HEK293T (cell line): ENCODE results near the gene ELF3.
"Not testable (repeated sequence)": the region's sequence is repeated elsewhere in the genome, so short reads cannot be mapped to it uniquely, and the experiment has no call there.

Source experiments
- CTCF ChIA-PET: fragments of 350-600 bp; formaldehyde crosslinking; extraction: SDS; loops from one replicate; lab custom pipeline; 2021; ENCODE audit warnings: antibody characterized with exemption, inconsistent platforms; lab: Yijun Ruan, JAX
- POLR2A ChIA-PET: fragments of 350-600 bp; formaldehyde crosslinking; extraction: SDS; loops from one replicate; lab custom pipeline; 2020; ENCODE audit warnings: antibody characterized with exemption, inconsistent platforms; lab: Yijun Ruan, JAX
- DNase-seq: peaks from one replicate; pipeline ENCODE4 v3.0.0; 2012; ENCODE audit warnings: mixed read lengths; ENCODE audit errors: extremely low spot score
- ARNT ChIP-seq: fragments of 450-650 bp; IDR thresholded peaks from 2 replicates; pipeline ENCODE4 v1.6.1; 2017; ENCODE audit warnings: mild to moderate bottlenecking
- BHLHE40 ChIP-seq: fragments of 450-650 bp; IDR thresholded peaks from 2 replicates; pipeline ENCODE4 v1.6.1; 2016; ENCODE audit warnings: mild to moderate bottlenecking, moderate library complexity, borderline replicate concordance
- CTBP1 ChIP-seq: fragments of 450-650 bp; IDR thresholded peaks from 2 replicates; pipeline ENCODE4 v1.6.1; 2016; ENCODE audit warnings: borderline replicate concordance
- FOXA1 ChIP-seq: fragments of 450-650 bp; IDR thresholded peaks from 2 replicates; pipeline ENCODE4 v1.6.1; 2016; ENCODE audit warnings: mild to moderate bottlenecking
- FOXK2 ChIP-seq: fragments of 450-650 bp; IDR thresholded peaks from 2 replicates; pipeline ENCODE4 v1.6.1; 2016; ENCODE audit warnings: mild to moderate bottlenecking
- FOXM1 ChIP-seq: fragments of 450-650 bp; IDR thresholded peaks from 2 replicates; pipeline ENCODE4 v1.6.1; 2017; ENCODE audit warnings: mild to moderate bottlenecking, borderline replicate concordance
- HDGF ChIP-seq: fragments of 450-650 bp; IDR thresholded peaks from 2 replicates; pipeline ENCODE4 v1.6.1; 2017; ENCODE audit warnings: antibody characterized with exemption, borderline replicate concordance
- L3MBTL2 ChIP-seq: fragments of 450-650 bp; conservative IDR thresholded peaks from 2 replicates; pipeline ENCODE4 v1.6.1; 2016; ENCODE audit warnings: mild to moderate bottlenecking
- LEF1 ChIP-seq: fragments of 450-650 bp; IDR thresholded peaks from 2 replicates; pipeline ENCODE4 v1.6.1; 2017; ENCODE audit warnings: mild to moderate bottlenecking, borderline replicate concordance
- NFRKB ChIP-seq: fragments of 450-650 bp; IDR thresholded peaks from 2 replicates; pipeline ENCODE4 v1.6.1; 2016; ENCODE audit warnings: mild to moderate bottlenecking, moderate library complexity
- SP1 ChIP-seq: fragments of 450-650 bp; IDR thresholded peaks from 2 replicates; pipeline ENCODE4 v1.6.1; 2017
- TARDBP ChIP-seq: fragments of 450-650 bp; IDR thresholded peaks from 2 replicates; pipeline ENCODE4 v1.6.1; 2016
- ZNF384 ChIP-seq: fragments of 450-650 bp; IDR thresholded peaks from 2 replicates; pipeline ENCODE4 v1.6.1; 2016
- TF ChIP-seq, protein P1 (sequence below): fragments of 450-650 bp; IDR thresholded peaks from 2 replicates; pipeline ENCODE4 v1.6.1; 2016

The ELF3 gene

DNA sequence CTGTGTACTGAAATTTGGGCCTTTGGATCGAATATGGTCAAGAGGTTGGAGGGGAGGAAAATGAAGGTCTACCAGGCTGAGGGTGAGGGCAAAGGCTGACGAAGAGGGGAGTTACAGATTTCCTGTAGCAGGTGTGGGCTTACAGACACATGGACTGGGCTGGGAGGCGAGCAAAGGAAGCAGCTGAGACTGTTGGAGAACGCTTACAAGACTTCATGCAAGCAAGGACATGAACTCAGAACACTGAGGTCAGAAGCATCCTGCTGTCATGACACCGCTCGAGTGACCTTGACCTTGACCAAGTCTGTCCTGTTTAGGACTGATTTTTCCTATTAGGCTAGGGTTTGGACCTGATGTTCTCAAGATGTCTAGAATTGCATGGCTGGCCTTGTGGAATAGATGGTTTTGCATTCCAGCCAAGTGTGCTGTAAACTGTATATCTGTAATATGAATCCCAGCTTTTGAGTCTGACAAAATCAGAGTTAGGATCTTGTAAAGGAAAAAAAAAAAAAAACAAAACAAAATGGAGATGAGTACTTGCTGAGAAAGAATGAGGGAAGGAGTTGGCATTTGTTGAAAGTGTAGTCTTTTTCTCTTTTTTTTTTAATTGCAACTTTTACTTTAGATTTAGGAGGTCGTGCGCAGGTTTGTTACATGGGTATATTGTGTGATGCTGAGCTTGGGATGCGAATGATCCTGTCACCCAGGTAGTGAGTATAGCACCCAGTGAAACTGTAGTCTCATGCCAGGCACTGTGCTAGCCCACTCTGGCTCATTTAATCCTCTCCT lies 5.8 kb downstream of the ELF3 start:
- ChIA-PET POLR2A (no interaction called here), CTCF (interaction anchor here (0.6 to 1.5 kb wide), 4 partner anchors 11 to 99 kb away, joined by 3 to 5 read pairs (median 4); no protein-coding TSS in a partner anchor)
- TF ChIP-seq ZNF384: no peak
- no peak for TF ChIP-seq HDGF
- TF ChIP-seq ARNT: no peak
- TF ChIP-seq, protein P1, sequence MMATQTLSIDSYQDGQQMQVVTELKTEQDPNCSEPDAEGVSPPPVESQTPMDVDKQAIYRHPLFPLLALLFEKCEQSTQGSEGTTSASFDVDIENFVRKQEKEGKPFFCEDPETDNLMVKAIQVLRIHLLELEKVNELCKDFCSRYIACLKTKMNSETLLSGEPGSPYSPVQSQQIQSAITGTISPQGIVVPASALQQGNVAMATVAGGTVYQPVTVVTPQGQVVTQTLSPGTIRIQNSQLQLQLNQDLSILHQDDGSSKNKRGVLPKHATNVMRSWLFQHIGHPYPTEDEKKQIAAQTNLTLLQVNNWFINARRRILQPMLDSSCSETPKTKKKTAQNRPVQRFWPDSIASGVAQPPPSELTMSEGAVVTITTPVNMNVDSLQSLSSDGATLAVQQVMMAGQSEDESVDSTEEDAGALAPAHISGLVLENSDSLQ: no peak
- no peak for TF ChIP-seq LEF1
- TF ChIP-seq FOXM1: no peak
- no peak for TF ChIP-seq BHLHE40
- TF ChIP-seq FOXK2: no peak
- DNase-seq: no peak

DNA sequence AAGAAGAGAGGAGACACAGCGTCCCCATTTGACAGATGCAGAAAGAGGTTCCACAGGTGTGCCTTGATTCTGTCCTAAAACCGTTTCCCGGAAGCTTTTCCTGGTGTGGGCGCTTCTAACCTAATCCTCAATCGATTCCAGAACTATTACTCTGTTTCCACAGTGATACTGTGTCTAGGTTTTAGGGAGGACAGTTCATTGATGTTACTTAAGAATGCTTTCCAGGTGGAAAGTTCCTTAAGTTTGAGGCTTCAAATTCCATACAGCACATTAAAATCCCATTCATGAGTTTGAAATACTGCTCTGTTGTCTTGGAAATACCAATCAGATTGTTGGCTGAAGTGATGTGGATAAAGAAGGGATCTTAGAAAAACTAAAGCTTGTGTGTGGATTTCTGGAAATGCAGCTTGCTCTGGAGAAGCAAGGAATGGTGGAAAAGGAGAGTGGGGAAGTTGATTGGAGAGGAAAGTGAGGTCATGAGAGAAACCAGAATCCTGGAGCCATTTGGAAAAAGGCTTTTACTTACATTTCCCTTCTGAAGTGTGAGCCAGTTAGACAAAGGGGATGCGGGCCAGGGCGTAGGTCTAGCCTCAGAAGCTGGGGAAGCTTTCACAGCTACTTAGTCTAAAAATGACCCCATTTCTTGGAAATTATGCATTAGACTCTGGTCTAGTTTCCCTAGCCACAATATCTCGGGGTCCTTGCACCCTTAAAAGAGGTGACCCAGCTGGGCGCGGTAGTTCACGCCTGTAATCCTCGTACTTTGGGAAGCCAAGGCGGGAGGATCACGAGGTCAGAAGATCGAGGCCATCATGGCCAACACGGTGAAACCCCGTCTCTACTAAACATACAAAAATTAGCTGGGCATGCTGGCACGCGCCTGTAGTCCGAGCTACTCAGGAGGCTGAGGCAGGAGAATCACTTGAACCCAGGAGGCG lies 6.7 kb downstream of the ELF3 start:
- POLR2A ChIA-PET: no interaction called here
- DNase-seq: no peak
- CTCF ChIA-PET: interaction anchor here (0.8 to 1.5 kb wide), 2 partner anchors 8 to 17 kb away, joined by 4 read pairs; no protein-coding TSS in a partner anchor
- TF ChIP-seq, protein P1: no peak

DNA sequence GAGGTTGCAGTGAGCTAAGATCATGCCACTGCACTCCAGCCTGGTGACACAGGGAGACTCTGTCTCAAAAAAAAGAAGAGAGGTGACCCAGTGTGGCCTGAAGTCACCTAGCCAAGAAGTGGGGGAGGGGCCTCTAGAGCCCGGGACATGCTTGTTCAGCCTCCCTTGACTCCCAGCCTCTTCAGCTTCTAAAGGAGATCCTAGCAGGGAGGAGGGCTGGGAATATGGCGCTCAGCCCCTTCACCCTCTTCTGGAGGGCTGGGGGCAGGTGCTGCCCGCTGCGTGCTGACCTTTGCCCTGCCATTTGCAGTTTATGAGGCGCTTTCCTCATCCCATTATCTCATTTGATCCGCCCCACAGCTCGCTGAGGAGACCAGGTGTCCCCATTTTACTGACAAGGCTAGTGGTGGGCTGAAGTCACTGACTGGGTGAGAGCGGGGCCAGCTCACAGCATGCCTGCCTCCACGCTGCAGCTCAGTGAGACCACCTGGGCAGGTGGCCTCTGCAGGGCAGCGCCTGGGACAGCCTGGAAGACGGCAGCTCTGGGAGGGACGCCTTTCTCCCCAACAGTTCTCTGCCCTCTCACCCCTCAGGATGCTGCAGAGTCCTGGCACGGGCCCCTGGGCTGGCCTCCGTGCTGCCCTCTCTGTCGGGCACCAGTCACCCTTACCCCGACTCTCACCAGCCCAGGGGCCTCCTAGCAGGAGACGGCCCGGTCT lies 7.5 kb downstream of the ELF3 start:
- TF ChIP-seq CTBP1 (no peak), ARNT (no peak), SP1 (no peak)
- no peak for DNase-seq
- CTCF ChIA-PET: interaction anchor here (0.8 to 1.5 kb wide), 2 partner anchors 9 to 18 kb away, joined by 4 read pairs; no protein-coding TSS in a partner anchor
- POLR2A ChIA-PET: no interaction called here

DNA sequence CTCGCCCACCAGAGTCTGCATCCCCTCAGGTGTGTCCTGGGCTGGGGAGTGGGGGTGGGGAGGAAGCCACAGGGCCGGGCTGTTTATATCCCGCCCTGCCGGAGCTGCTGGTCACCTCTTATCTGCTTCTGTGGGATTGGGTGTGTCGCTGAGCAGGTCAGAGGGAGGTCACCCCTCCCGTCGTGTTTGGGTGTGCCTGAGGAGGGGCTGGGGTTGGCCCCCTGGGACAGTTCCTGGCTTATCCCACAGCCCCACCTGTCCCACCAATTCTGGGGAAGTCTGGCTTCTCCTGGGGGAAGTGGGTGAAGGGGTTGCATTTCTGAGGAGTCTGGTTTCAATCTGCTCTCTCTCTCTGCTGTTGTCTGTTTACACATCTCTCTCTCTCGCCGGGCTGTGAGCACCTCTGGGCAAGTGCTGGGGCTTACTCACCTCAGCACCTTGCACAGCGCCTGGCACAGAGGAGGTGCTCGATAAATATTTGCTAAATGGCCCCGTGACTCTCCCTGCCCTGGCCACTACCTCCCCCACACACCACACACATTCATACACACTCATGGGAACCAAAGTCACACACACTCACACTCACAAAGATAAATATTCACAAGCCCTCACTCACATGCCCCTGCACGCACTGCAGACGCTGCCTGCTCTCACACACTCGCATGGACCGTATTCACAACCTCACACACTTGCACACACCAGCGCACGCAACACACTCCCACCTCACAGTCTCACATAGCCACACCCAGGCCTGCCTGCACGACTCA lies 8.3 kb downstream of the ELF3 start:
- POLR2A ChIA-PET: no interaction called here
- TF ChIP-seq BHLHE40 (no peak), FOXA1 (no peak), ARNT (no peak), HDGF (no peak), NFRKB (no peak), FOXK2 (no peak), L3MBTL2 (no peak), LEF1 (no peak), TARDBP (no peak), ZNF384 (no peak), CTBP1 (no peak), SP1 (no peak)
- TF ChIP-seq, protein P1: no peak
- CTCF ChIA-PET: no interaction called here
- no peak for DNase-seq

DNA sequence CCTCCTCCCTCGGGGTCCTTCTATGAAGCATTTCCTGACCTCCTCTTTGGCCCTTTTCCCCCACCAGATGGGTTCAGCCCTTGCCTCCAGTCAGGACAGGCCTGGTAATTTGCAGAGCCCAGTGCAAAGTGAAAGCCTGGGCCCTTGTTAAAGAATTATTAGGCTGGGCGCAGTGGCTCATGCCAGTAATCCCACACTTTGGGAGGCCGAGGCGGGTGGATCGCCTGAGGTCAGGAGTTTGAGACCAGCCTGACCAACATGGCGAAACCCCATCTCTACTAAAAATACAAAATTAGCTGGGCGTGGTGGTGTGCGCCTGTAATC lies 8.8 kb downstream of the ELF3 start:
- DNase-seq, CTCF ChIA-PET, POLR2A ChIA-PET: not testable (repeated sequence)

DNA sequence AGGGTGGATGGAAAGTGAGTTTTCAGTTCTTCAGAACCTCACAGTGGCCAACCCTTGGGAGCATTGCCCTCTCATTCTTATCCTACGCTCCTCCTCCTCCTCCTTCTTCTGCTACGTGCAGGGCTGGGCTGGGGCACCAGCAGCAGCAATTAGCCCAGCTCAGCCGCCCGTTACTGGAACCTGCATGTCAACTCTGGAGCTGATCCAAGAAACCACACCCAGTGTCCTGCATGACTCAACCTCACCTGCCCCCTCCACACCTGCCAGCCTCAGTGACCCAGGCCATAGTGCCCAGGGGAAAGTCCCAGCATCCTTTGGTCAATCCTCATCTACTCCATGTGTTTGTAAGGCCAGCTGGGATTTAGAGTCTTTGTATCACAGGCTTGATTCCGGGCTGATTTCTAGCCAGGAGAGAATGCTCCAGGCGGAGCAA lies 12.6 kb downstream of the ELF3 start:
- no peak for TF ChIP-seq FOXM1
- no peak for TF ChIP-seq HDGF
- ChIA-PET POLR2A (interaction anchor here (0.7 kb wide), 1 partner anchor 12 kb away, joined by 4 read pairs; no protein-coding TSS in a partner anchor), CTCF (no interaction called here)
- no peak for DNase-seq
